ENCODE results near the gene GRM7.

Gene GRM7

GRCh38 chr3:7760718-7761117 is 899.8 kb downstream of the GRM7 start:
- DNase-seq (ENCODE audit: low spot score), result no peak
- in situ Hi-C loops (cut with MboI; ENCODE audit: low pct_unique_long_range_greater_than_20kb, low sequenced_read_pairs, unreplicated experiment), result no loop called here
- TF ChIP-seq CTCF (IDR thresholded peaks at IDR 0.05; ENCODE audit: extremely low read depth, insufficient read depth, missing control alignments), result no peak

GRCh38 chr3:7764115-7764514 is 903.2 kb downstream of the GRM7 start:
- no peak for DNase-seq (ENCODE audit: low spot score)
- TF ChIP-seq CTCF (IDR thresholded peaks at IDR 0.05; ENCODE audit: extremely low read depth, insufficient read depth, missing control alignments), result no peak
- in situ Hi-C loops (cut with MboI; ENCODE audit: low pct_unique_long_range_greater_than_20kb, low sequenced_read_pairs, unreplicated experiment), result no loop called here

DNA sequence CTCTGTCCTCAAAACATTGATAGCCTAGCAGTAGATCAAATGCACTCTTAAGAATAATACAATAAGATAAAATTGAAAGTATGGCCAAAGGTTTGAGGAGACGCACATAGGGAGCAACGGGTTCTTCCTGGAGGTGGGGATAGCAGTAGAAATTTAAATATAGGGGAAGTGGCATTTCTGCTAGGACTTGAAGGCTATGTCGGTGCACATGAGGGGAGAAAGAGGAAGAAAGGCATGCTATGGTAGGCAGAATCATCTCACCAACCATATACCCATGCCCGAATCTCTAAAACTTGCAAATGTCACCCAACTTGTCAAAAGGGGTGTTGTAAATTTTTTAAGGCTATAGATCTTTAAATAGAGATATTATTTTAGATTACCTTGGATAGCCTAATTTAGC is 905.6 kb downstream of the GRM7 start:
- in situ Hi-C loops (cut with MboI; ENCODE audit: low pct_unique_long_range_greater_than_20kb, low sequenced_read_pairs, unreplicated experiment), result no loop called here
- no peak for DNase-seq (ENCODE audit: low spot score)
- no peak for TF ChIP-seq CTCF (IDR thresholded peaks at IDR 0.05; ENCODE audit: extremely low read depth, insufficient read depth, missing control alignments)

DNA sequence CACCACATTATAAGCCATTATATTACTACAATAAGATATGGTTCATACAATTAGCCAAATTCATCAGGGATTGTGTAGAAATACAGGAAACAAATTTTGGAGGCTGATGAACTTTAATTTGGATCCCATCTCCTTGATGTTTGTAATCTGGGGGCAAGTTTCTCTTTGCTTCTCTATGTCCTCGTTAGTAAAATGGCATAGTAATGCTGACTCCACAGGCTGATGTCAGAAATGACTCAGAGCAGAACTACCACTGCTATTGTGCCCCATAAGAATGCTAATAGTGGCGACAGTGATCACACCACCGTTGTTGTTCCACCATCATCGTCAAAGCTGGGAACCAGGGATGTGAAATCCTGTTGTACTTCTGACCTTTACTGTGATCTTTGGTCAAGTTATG is 918.4 kb downstream of the GRM7 start:
- in situ Hi-C loops (cut with MboI; ENCODE audit: low pct_unique_long_range_greater_than_20kb, low sequenced_read_pairs, unreplicated experiment), result no loop called here
- TF ChIP-seq CTCF (IDR thresholded peaks at IDR 0.05; ENCODE audit: extremely low read depth, insufficient read depth, missing control alignments), result no peak

DNA sequence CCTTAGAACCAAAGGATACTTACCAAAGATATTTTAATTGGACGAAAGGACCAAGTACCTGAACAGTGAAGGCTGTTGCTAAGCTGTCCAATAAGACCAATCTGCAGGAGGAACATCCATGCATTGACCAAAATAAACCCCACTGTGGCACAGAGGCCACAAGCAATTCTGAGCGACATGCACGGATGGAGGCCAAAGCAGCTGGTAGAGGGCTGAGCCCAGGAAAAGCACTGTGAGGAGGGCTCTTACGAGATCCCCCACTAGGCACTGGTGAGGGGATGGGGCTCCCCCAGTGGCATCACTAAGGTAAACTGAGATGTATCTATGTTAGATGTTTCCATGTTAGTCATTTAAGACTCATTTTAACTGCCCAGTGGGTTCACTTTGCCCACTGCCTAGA is 920.5 kb downstream of the GRM7 start:
- no peak for DNase-seq (ENCODE audit: low spot score)
- in situ Hi-C loops (cut with MboI; ENCODE audit: low pct_unique_long_range_greater_than_20kb, low sequenced_read_pairs, unreplicated experiment), result no loop called here
- TF ChIP-seq CTCF (IDR thresholded peaks at IDR 0.05; ENCODE audit: extremely low read depth, insufficient read depth, missing control alignments), result no peak

More for the DNA sequence above, 918.4 kb downstream of the GRM7 start:
- no peak for DNase-seq (ENCODE audit: low spot score)

GRCh38 chr3:7787871-7788828 is 927.2 kb downstream of the GRM7 start:
- no peak for DNase-seq (ENCODE audit: low spot score)
- TF ChIP-seq CTCF (IDR thresholded peaks at IDR 0.05; ENCODE audit: extremely low read depth, insufficient read depth, missing control alignments), result no peak
- in situ Hi-C loops (cut with MboI; ENCODE audit: low pct_unique_long_range_greater_than_20kb, low sequenced_read_pairs, unreplicated experiment), result no loop called here
